ENCODE data around the gene RBPMS2.
A peak's percentile ranks its signal among the peaks of the same experiment; 100 is the strongest.
"Not testable (repeated sequence)": the region's sequence is repeated elsewhere in the genome, so short reads cannot be mapped to it uniquely, and the experiment has no call there.

Gene RBPMS2

GRCh38 chr15:64775551-64776401 is at the start of gene RBPMS2:
Gene RBPMS2 (minus strand): TSS chr15:64775589. CDS start chr15:64775319, 270 bp downstream.
- Histone ChIP-seq H3K27ac (ENCODE audit: low read depth, low read length) (peak within 1 kb of the TSS; percentile 84), H3K36me3 (ENCODE audit: control insufficient read depth in 5 of 5, insufficient read depth in 5 of 5, low read length in 5 of 5) (no peaks in the 10 kb centered on the region), H3K9ac (ENCODE audit: low read length in 5 of 5) (peak within 1 kb of the TSS in 4 of 5 donors; percentile 48 to 80 (median 75)), H3K4me1 (ENCODE audit: control insufficient read depth in 5 of 5, insufficient read depth in 5 of 5, low read length in 5 of 5) (peaks cover 2 to 32% (median 20%) of the 10 kb centered on the region in 5 donors), H3K9me3 (ENCODE audit: control insufficient read depth in 5 of 5, low read length in 5 of 5) (no peaks in the 10 kb centered on the region), H3K4me3 (ENCODE audit: low read depth in 1 of 5, low read length in 5 of 5) (peak within 1 kb of the TSS; percentile 57 to 69 (median 66)), H3K27me3 (ENCODE audit: control insufficient read depth in 5 of 5, insufficient read depth in 4 of 5, low read length in 5 of 5) (peaks cover 0 to 8% (median 0%) of the 10 kb centered on the region in 5 donors)

DNA sequence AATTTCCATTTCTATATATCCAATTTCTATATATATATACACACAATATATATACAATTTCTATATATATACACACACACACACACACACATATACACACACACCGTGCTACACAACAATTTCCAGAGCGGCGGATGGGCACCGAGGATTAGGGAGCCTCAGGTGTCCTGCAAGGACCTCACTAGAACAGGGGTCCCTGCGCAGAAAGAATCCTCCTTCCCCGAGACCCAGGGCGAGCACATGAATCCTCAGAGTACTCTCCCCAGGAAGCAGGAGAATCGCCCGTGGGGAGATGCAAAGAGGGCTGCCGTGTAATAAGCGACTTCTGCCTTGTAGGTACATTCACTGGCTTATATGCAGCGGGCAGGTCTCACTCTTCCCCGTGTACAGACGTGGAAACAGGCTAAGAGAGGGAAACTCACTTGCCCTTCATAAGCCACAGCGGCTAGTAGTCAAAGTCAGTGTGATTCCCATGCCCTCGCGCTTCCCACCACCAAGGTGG is 49.6 kb upstream of the RBPMS2 start:
- H3K27me3 ChIP-seq (ENCODE audit: control insufficient read depth in 5 of 5, insufficient read depth in 4 of 5, low read length in 5 of 5), result no peaks in the 10 kb centered on the region
- H3K9ac ChIP-seq (ENCODE audit: low read length in 5 of 5), result peak overlapping the region in 1 of 5 donors; percentile 56
- no peaks in the 10 kb centered on the region for H3K9me3 ChIP-seq (ENCODE audit: control insufficient read depth in 5 of 5, low read length in 5 of 5)
- H3K4me3 ChIP-seq (ENCODE audit: low read depth in 1 of 5, low read length in 5 of 5), result peak overlapping the region; percentile 50 to 76 (median 70)
- no peak overlapping the region for H3K27ac ChIP-seq (ENCODE audit: low read depth, low read length)
- H3K36me3 ChIP-seq (ENCODE audit: control insufficient read depth in 5 of 5, insufficient read depth in 5 of 5, low read length in 5 of 5), result no peaks in the 10 kb centered on the region
- peaks cover 8 to 33% (median 29%) of the 10 kb centered on the region in 5 donors for H3K4me1 ChIP-seq (ENCODE audit: control insufficient read depth in 5 of 5, insufficient read depth in 5 of 5, low read length in 5 of 5)

DNA sequence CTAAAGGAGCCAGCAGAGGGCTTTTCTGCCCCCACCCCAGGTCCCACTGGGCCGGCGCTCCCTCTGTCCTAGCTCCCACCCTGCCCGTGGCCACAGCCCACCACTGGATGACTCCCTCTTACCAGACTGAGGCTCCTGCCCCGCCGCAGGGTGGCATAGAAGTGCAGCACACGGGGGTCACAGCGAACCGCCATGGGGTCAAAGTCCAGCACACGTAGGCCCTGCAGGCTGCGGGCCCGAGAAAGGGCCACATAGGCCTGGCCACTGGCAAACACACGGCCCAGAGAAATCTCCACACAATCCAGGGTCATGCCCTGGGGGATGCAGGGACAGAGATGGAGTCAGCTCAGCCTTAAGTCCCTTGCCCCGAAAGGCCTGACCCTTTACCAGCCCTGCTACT is 41.1 kb upstream of the RBPMS2 start:
- Histone ChIP-seq H3K27me3 (ENCODE audit: control insufficient read depth in 5 of 5, insufficient read depth in 4 of 5, low read length in 5 of 5) (no peaks in the 10 kb centered on the region), H3K27ac (ENCODE audit: low read depth, low read length) (no peak overlapping the region), H3K9ac (ENCODE audit: low read length in 5 of 5) (no peak overlapping the region), H3K4me3 (ENCODE audit: low read depth in 1 of 5, low read length in 5 of 5) (no peak overlapping the region), H3K9me3 (ENCODE audit: control insufficient read depth in 5 of 5, low read length in 5 of 5) (no peaks in the 10 kb centered on the region), H3K4me1 (ENCODE audit: control insufficient read depth in 5 of 5, insufficient read depth in 5 of 5, low read length in 5 of 5) (no peaks in the 10 kb centered on the region), H3K36me3 (ENCODE audit: control insufficient read depth in 5 of 5, insufficient read depth in 5 of 5, low read length in 5 of 5) (no peaks in the 10 kb centered on the region)

GRCh38 chr15:64814965-64815364 is 39.6 kb upstream of the RBPMS2 start:
- H3K9me3 ChIP-seq (ENCODE audit: control insufficient read depth in 5 of 5, low read length in 5 of 5); H3K9ac ChIP-seq (ENCODE audit: low read length in 5 of 5); H3K36me3 ChIP-seq (ENCODE audit: control insufficient read depth in 5 of 5, insufficient read depth in 5 of 5, low read length in 5 of 5); H3K4me3 ChIP-seq (ENCODE audit: low read depth in 1 of 5, low read length in 5 of 5); H3K27me3 ChIP-seq (ENCODE audit: control insufficient read depth in 5 of 5, insufficient read depth in 4 of 5, low read length in 5 of 5); H3K4me1 ChIP-seq (ENCODE audit: control insufficient read depth in 5 of 5, insufficient read depth in 5 of 5, low read length in 5 of 5); H3K27ac ChIP-seq (ENCODE audit: low read depth, low read length): not testable (repeated sequence)

GRCh38 chr15:64814283-64814682 is 38.9 kb upstream of the RBPMS2 start:
- H3K36me3 ChIP-seq (ENCODE audit: control insufficient read depth in 5 of 5, insufficient read depth in 5 of 5, low read length in 5 of 5); H3K27ac ChIP-seq (ENCODE audit: low read depth, low read length); H3K27me3 ChIP-seq (ENCODE audit: control insufficient read depth in 5 of 5, insufficient read depth in 4 of 5, low read length in 5 of 5); H3K9ac ChIP-seq (ENCODE audit: low read length in 5 of 5); H3K4me1 ChIP-seq (ENCODE audit: control insufficient read depth in 5 of 5, insufficient read depth in 5 of 5, low read length in 5 of 5); H3K4me3 ChIP-seq (ENCODE audit: low read depth in 1 of 5, low read length in 5 of 5); H3K9me3 ChIP-seq (ENCODE audit: control insufficient read depth in 5 of 5, low read length in 5 of 5): not testable (repeated sequence)

- H3K27me3 ChIP-seq (ENCODE audit: control insufficient read depth in 5 of 5, insufficient read depth in 4 of 5, low read length in 5 of 5), result peaks cover 0 to 2% (median 0%) of the 10 kb centered on the region in 5 donors
- H3K27ac ChIP-seq (ENCODE audit: low read depth, low read length), result no peak overlapping the region
- no peak overlapping the region for H3K9ac ChIP-seq (ENCODE audit: low read length in 5 of 5)
- H3K36me3 ChIP-seq (ENCODE audit: control insufficient read depth in 5 of 5, insufficient read depth in 5 of 5, low read length in 5 of 5), result no peaks in the 10 kb centered on the region
- H3K4me1 ChIP-seq (ENCODE audit: control insufficient read depth in 5 of 5, insufficient read depth in 5 of 5, low read length in 5 of 5), result peaks cover 0 to 2% (median 0%) of the 10 kb centered on the region in 5 donors
- no peaks in the 10 kb centered on the region for H3K9me3 ChIP-seq (ENCODE audit: control insufficient read depth in 5 of 5, low read length in 5 of 5)
- no peak overlapping the region for H3K4me3 ChIP-seq (ENCODE audit: low read depth in 1 of 5, low read length in 5 of 5)
Observed at GRCh38 chr15:64813075-64813474, 37.7 kb upstream of the RBPMS2 start.

GRCh38 chr15:64810497-64811326 is 35.3 kb upstream of the RBPMS2 start:
- Histone ChIP-seq H3K4me1 (ENCODE audit: control insufficient read depth in 5 of 5, insufficient read depth in 5 of 5, low read length in 5 of 5) (peaks cover 0 to 5% (median 0%) of the 10 kb centered on the region in 5 donors), H3K36me3 (ENCODE audit: control insufficient read depth in 5 of 5, insufficient read depth in 5 of 5, low read length in 5 of 5) (no peaks in the 10 kb centered on the region), H3K4me3 (ENCODE audit: low read depth in 1 of 5, low read length in 5 of 5) (no peak overlapping the region), H3K9ac (ENCODE audit: low read length in 5 of 5) (no peak overlapping the region), H3K9me3 (ENCODE audit: control insufficient read depth in 5 of 5, low read length in 5 of 5) (no peaks in the 10 kb centered on the region), H3K27ac (ENCODE audit: low read depth, low read length) (no peak overlapping the region), H3K27me3 (ENCODE audit: control insufficient read depth in 5 of 5, insufficient read depth in 4 of 5, low read length in 5 of 5) (peaks cover 0 to 2% (median 0%) of the 10 kb centered on the region in 5 donors)

GRCh38 chr15:64809649-64810496 is 34.5 kb upstream of the RBPMS2 start:
- H3K9ac ChIP-seq (ENCODE audit: low read length in 5 of 5), result no peak overlapping the region
- H3K36me3 ChIP-seq (ENCODE audit: control insufficient read depth in 5 of 5, insufficient read depth in 5 of 5, low read length in 5 of 5), result no peaks in the 10 kb centered on the region
- H3K4me3 ChIP-seq (ENCODE audit: low read depth in 1 of 5, low read length in 5 of 5), result no peak overlapping the region
- peaks cover 0 to 2% (median 0%) of the 10 kb centered on the region in 5 donors for H3K27me3 ChIP-seq (ENCODE audit: control insufficient read depth in 5 of 5, insufficient read depth in 4 of 5, low read length in 5 of 5)
- no peak overlapping the region for H3K27ac ChIP-seq (ENCODE audit: low read depth, low read length)
- H3K9me3 ChIP-seq (ENCODE audit: control insufficient read depth in 5 of 5, low read length in 5 of 5), result no peaks in the 10 kb centered on the region
- peaks cover 0 to 5% (median 0%) of the 10 kb centered on the region in 5 donors for H3K4me1 ChIP-seq (ENCODE audit: control insufficient read depth in 5 of 5, insufficient read depth in 5 of 5, low read length in 5 of 5)

DNA sequence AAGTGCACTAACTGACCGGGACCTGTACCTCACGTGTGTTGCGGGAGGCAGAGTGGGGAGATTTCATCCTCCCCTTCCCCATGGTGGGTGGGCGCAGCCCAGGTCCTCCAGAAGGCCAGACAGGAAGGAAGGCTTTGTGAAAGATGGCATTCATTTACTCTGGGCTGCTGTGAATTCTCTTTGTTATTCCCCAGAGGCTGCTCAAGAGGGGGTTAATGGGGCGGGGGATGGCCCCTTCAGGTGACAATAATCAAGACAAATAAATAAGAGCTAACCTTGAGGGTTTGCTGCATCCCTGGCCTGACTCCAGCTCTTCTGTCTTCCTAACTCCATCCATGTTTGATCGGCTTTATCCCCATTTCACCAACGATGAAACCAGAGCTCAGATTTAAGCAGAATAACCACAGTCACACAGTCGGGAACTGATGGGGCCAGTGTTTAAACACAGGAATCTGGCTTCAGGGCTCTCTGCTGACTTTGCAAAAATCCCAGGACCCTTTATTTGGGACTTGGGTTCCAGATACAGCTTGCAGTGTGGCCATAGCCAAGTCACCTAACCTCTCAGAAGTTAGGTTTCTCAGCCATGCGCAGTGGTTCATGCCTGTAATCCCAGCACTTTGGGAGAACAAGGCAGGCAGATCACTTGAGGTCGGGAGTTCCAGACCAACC is 33.5 kb upstream of the RBPMS2 start:
- peaks cover 0 to 5% (median 0%) of the 10 kb centered on the region in 5 donors for H3K4me1 ChIP-seq (ENCODE audit: control insufficient read depth in 5 of 5, insufficient read depth in 5 of 5, low read length in 5 of 5)
- no peak overlapping the region for H3K9ac ChIP-seq (ENCODE audit: low read length in 5 of 5)
- no peak overlapping the region for H3K27ac ChIP-seq (ENCODE audit: low read depth, low read length)
- no peaks in the 10 kb centered on the region for H3K36me3 ChIP-seq (ENCODE audit: control insufficient read depth in 5 of 5, insufficient read depth in 5 of 5, low read length in 5 of 5)
- H3K27me3 ChIP-seq (ENCODE audit: control insufficient read depth in 5 of 5, insufficient read depth in 4 of 5, low read length in 5 of 5), result peaks cover 0 to 2% (median 0%) of the 10 kb centered on the region in 5 donors
- no peak overlapping the region for H3K4me3 ChIP-seq (ENCODE audit: low read depth in 1 of 5, low read length in 5 of 5)
- no peaks in the 10 kb centered on the region for H3K9me3 ChIP-seq (ENCODE audit: control insufficient read depth in 5 of 5, low read length in 5 of 5)

All from subcutaneous abdominal adipose tissue (tissue), 5 donors.